Central memory CD8-positive, alpha-beta T cell (primary cell): Measurements from ENCODE around the gene DUS3L.

Experiments
- ATAC-seq: fragments of 150-1000 bp; cut with Tn5 transposase; replicated peaks from 2 replicates; pipeline ENCODE4 v1.10.0; 2022; ENCODE audit warnings: mild to moderate bottlenecking, moderate FRiP score, moderate number of reproducible peaks; ENCODE audit not compliant: poor library complexity, severe bottlenecking; ENCODE audit errors: extremely low read depth
- DNase-seq, 2 donors: peaks; one replicate each; pipeline ENCODE4 v3.0.0; 2021; ENCODE audit warnings: low spot score in 2 of 2
- H3K27ac Mint-ChIP-seq: one replicate; pipeline ENCODE4 v1.8.0; 2022; ENCODE audit warnings: low read depth, mild to moderate bottlenecking, moderate library complexity, mixed read lengths
- H3K27me3 Mint-ChIP-seq: one replicate; pipeline ENCODE4 v1.8.0; 2022; ENCODE audit warnings: mixed read lengths
- H3K36me3 Mint-ChIP-seq: one replicate; pipeline ENCODE4 v1.8.0; 2022; ENCODE audit warnings: mild to moderate bottlenecking, moderate library complexity, mixed read lengths; ENCODE audit not compliant: insufficient read depth
- H3K4me1 Mint-ChIP-seq: one replicate; pipeline ENCODE4 v1.8.0; 2022; ENCODE audit warnings: mixed read lengths
- H3K4me3 Mint-ChIP-seq: one replicate; pipeline ENCODE4 v1.8.0; 2022; ENCODE audit warnings: mild to moderate bottlenecking, moderate library complexity, mixed read lengths
- H3K9me3 Mint-ChIP-seq: one replicate; pipeline ENCODE4 v1.8.0; 2022; ENCODE audit warnings: mixed read lengths

The DUS3L gene

GRCh38 chr19:5801796-5802619, 11.0 kb upstream of the DUS3L start:
- no peak for ATAC-seq
- DNase-seq: no peak
- Mint-ChIP-seq H3K4me3 (no peak overlapping the region), H3K4me1 (peaks cover 26% of the 10 kb centered on the region), H3K9me3 (no peaks in the 10 kb centered on the region), H3K27me3 (peaks cover 64% of the 10 kb centered on the region), H3K36me3 (peaks cover 15% of the 10 kb centered on the region), H3K27ac (no peak overlapping the region)

DNA sequence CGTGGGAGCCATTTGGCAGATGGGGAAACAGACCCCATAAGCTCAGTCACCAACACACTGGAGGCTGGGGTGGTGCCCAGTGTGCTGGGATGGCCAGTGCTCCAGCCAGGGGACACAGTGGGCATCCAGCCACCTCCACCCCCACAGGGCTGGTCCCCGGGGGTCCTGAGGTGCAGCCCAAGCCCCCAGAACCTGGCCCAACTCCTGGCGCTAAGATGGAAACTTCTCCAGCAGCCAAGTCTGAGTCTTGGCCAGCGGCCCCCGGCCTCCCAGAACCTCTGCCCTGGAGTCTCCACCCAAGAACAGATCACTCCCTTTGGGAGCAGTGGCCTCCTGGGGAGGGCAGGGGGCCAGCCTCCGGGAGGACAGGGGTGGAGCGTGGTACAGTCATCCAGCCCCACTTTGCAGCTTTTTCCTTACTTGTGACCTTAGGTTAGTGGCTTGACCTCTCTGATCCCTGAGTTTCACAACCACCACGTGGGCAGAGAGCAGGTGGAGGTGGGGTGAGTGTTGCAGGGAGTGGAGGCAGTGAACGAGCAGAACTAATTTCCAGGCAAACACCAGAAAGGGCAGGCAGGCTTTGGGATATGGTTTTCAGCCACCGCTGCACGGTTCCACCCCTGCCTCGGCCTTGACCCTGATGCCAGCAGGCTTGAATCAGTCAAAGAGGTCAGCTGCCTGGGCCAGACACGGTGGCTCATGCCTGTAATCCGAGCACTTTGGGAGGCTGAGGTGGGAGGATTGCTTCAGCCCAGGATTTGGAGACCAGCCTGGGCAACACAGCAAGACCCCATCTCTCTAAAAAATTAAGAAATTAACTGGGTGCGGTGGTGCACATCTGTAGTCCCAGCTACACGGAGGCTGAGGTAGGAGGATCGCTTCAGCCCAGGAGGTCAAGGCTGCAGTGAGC, 9.7 kb upstream of the DUS3L start:
- Mint-ChIP-seq H3K27me3 (peaks cover 64% of the 10 kb centered on the region), H3K9me3 (no peaks in the 10 kb centered on the region), H3K4me1 (peaks cover 26% of the 10 kb centered on the region), H3K36me3 (peaks cover 11% of the 10 kb centered on the region), H3K27ac (no peak overlapping the region), H3K4me3 (no peak overlapping the region)
- ATAC-seq (no peak), DNase-seq (no peak)

DNA sequence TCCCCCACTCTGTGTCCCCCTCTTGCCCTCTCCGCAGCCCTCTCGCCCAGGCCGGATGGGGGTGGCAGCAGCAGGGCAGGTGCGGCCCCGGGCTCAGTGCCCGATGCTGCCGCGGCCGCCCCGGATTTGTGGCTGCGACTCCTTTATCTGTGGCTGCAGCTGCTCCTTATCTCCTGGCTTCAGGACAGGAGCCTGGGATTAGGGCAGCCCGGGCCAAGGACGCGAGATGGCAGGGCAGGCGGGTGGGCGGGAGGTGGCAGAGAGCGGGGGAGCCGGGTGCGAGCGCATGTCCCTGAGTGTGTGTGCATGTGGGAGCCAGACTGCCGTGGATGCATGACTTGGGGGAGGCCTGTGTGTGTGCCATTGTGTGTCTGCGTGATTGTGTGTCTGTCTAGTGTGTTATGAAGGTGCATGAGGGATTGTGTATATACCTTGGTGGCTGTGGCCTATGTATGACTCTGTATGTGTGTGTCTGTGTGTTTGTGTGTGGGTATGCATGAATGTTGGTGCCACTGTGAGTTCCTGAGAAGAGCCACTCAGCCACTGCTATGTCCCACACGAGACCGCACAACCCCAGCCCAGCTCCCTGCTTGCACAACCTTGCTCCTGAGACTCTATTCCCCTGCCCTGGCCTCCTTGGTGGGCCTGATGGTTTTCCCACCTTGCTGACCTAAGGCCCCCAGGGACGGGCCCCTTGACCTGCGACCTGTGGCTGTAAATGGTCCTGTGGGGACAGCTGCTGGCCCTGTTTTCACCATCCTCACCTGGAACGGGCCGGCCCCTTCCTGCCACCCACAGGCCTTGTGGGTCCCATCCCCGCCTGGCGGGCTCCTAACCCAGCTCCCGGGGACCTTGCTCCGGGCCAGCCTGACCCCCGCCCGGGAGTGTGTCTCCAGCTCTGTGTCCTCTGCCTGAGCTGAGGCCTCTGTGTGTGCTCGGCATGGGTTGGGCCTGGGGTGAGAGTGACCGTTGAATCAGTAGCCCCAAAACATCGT, 8.6 kb upstream of the DUS3L start:
- no peak for ATAC-seq
- H3K36me3 Mint-ChIP-seq: peaks cover 8% of the 10 kb centered on the region
- no peak overlapping the region for H3K27ac Mint-ChIP-seq
- DNase-seq: no peak
- H3K9me3 Mint-ChIP-seq: no peaks in the 10 kb centered on the region
- peaks cover 63% of the 10 kb centered on the region for H3K27me3 Mint-ChIP-seq
- peaks cover 25% of the 10 kb centered on the region for H3K4me1 Mint-ChIP-seq
- no peak overlapping the region for H3K4me3 Mint-ChIP-seq

DNA sequence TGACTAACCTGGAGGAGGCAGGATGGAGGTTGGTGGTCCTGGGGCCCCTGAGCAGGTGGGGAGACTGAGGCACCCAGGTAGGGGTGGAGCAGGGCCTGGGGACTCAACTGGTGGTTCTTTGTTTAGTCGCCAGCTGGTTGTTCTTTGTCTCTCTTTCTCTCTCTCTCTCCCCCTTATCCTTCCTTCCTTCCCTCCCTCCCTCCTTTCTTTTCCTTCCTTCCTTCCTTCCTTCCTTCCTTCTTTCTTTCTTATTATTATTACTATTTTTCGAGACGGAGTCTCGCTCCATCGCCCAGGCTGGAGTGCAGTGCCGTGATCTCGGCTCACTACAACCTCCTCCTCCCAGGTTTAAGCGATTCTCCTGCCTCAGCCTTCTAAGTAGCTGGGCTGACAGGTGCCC, 7.3 kb upstream of the DUS3L start:
- DNase-seq (no peak), ATAC-seq (no peak)
- Mint-ChIP-seq H3K27me3 (peaks cover 50% of the 10 kb centered on the region), H3K36me3 (peaks cover 4% of the 10 kb centered on the region), H3K4me1 (peaks cover 12% of the 10 kb centered on the region), H3K27ac (no peak overlapping the region), H3K4me3 (no peak overlapping the region), H3K9me3 (no peaks in the 10 kb centered on the region)

DNA sequence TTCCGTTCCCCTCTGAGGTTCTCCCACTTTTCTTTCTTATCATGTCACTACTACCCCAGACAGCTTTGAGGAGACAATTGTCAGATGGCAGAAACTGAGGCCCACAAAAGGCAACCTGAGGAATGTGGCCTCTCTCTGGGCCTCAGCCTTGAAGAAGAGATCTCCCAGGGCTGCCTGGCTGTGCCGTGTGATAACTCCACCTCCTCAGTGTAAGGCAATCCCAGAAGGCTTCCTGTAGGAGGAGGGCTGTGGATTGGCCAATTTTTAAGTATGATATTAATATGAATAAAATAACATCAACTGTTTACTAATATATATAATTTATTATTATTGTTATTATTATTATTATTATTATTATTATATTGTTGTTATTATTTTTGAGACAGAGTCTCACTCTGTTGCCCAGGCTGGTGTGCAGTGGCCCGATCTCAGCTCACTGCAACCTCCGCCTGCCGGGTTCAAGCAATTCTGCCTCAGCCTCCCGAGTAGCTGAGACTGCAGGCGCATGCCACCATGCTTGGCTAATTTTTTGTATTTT, 4.5 kb upstream of the DUS3L start:
- H3K4me3 Mint-ChIP-seq: no peak overlapping the region
- peaks cover 25% of the 10 kb centered on the region for H3K27me3 Mint-ChIP-seq
- DNase-seq (no peak), ATAC-seq (no peak)
- no peaks in the 10 kb centered on the region for H3K9me3 Mint-ChIP-seq
- H3K36me3 Mint-ChIP-seq: peaks cover 8% of the 10 kb centered on the region
- H3K4me1 Mint-ChIP-seq: peaks cover 8% of the 10 kb centered on the region
- H3K27ac Mint-ChIP-seq: no peak overlapping the region

DNA sequence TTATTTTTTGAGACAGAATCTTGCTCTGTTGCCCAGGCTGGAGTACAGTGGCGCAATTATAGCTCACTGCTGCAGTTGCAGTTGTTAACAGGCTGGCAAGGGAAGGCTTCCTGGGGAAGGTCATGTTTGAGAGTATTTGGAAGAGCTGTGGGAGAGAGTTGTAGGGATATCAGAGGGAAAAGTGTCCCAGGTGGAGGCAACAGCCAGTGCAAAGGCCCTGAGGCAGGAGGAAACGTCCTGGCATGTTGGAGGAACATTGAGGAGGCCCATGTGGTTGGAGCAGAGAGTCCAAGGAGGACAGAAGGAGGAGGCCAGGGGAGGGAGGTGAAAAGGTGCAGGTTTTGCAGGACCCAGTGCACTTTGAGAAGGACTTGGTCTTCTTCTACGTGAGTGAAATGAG, 2.2 kb upstream of the DUS3L start:
- no peak for DNase-seq
- ATAC-seq: no peak
- H3K27me3 Mint-ChIP-seq: peaks cover 6% of the 10 kb centered on the region
- H3K36me3 Mint-ChIP-seq: peaks cover 25% of the 10 kb centered on the region
- no peak overlapping the region for H3K27ac Mint-ChIP-seq
- H3K4me3 Mint-ChIP-seq: no peak overlapping the region
- H3K4me1 Mint-ChIP-seq: peaks cover 18% of the 10 kb centered on the region
- no peaks in the 10 kb centered on the region for H3K9me3 Mint-ChIP-seq

DNA sequence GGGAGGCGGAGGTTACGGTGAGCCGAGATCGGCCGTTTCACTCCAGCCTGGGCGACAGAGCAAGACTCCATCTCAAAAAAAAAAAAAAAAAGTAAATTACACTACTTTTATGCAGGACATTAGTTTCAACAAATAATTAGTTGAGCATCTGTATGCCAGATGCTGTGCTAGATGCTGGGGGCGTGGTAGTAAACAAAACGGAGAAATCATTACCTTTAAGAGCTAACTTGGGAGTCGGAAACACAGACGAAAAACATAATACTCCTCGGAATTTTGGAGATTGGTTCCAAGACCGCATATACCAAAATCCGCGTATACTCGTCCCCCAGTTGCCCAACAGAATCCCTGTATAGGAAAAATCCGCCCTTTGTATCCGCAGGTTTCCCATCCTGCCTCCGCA, 1.3 kb upstream of the DUS3L start:
- Mint-ChIP-seq H3K36me3 (peaks cover 29% of the 10 kb centered on the region), H3K4me1 (peaks cover 18% of the 10 kb centered on the region), H3K9me3 (no peaks in the 10 kb centered on the region), H3K27ac (no peak overlapping the region), H3K4me3 (no peak overlapping the region), H3K27me3 (no peaks in the 10 kb centered on the region)
- ATAC-seq (no peak), DNase-seq (no peak)

GRCh38 chr19:5789886-5790558, 941 bp downstream of the DUS3L start:
- Mint-ChIP-seq H3K27ac (peak overlapping the region; percentile 99), H3K27me3 (no peaks in the 10 kb centered on the region), H3K36me3 (peaks cover 40% of the 10 kb centered on the region), H3K9me3 (no peaks in the 10 kb centered on the region), H3K4me3 (peak overlapping the region; percentile 94), H3K4me1 (peaks cover 18% of the 10 kb centered on the region)
- no peak for DNase-seq
- ATAC-seq: no peak

DNA sequence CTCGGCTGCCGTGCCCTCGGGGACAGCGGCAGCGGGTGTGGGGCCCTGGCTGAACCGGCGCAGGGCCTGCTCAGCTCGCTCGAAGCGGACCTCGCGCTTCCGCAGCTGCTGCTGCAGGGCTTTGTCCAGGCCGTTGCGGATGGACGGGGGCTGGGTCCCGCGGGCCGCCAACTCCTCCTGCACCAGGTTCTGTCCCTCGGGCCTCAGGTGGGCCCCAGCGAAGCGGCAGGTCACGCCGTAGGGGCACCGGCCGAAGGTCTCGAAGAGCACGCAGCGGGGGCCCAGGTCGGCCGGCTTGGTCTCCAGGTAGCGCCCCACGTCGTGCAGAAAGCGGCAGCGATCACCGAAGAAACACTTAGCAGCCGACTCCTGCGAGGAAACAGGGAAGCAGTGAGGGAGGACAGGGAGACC, 1.6 kb downstream of the DUS3L start:
- Mint-ChIP-seq H3K4me3 (no peak overlapping the region), H3K4me1 (peaks cover 18% of the 10 kb centered on the region), H3K9me3 (no peaks in the 10 kb centered on the region), H3K27me3 (no peaks in the 10 kb centered on the region), H3K36me3 (peaks cover 42% of the 10 kb centered on the region), H3K27ac (no peak overlapping the region)
- no peak for ATAC-seq
- DNase-seq: no peak

GRCh38 chr19:5788422-5788821, 2.5 kb downstream of the DUS3L start:
- DNase-seq: no peak
- Mint-ChIP-seq H3K27me3 (no peaks in the 10 kb centered on the region), H3K36me3 (peaks cover 43% of the 10 kb centered on the region), H3K9me3 (no peaks in the 10 kb centered on the region), H3K4me1 (peaks cover 18% of the 10 kb centered on the region), H3K4me3 (no peak overlapping the region), H3K27ac (no peak overlapping the region)
- no peak for ATAC-seq

DNA sequence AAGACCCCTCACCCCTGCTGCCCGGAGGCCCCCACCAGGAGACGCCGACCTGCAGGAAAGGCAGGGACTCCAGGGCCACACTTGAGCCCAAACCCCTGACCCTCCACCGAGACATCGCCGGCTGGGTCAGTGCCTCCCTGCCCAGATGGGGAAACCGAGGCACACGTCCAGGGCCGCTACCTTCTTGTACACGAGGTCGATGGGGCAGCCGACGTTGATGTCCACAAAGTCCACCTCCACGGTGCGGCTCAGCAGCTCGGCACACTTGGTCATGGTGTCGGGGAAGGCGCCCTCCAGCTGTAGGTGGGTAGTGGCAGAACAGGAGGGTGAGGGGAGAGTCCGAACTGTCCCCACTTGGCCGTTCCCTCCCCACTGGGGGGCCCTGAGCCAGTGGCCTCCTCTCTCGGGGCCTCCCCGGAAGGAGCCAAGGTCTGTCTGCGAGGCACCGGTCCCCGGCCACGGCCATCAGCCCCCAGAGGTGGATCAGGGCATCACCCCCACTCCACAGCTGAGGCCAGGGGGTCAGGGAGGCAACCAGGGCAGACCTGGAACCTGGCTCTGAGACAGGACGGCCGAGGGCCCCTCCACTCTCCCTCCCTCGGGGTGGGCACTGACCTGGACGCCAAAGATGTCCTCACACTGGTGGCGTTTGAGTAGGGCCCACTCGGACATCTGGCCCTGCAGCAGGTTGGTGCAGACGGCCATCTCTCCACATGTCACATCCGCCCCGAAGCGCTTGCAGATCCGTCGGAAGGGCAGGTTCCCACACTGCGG, 3.4 kb downstream of the DUS3L start:
- Mint-ChIP-seq H3K27ac (no peak overlapping the region), H3K27me3 (no peaks in the 10 kb centered on the region), H3K9me3 (no peaks in the 10 kb centered on the region), H3K36me3 (peaks cover 43% of the 10 kb centered on the region), H3K4me1 (peaks cover 18% of the 10 kb centered on the region), H3K4me3 (no peak overlapping the region)
- ATAC-seq (no peak), DNase-seq (no peak)
